G401 (cell line): ENCODE data around the gene STK40. TPM values are rescaled to one million over a fixed set of nuclear protein-coding genes. Genes with fewer than 3 reads are reported as not detected.

ENCODE experiments used
- DNase-seq: peaks from one replicate; pipeline ENCODE4 v3.0.0-alpha.2; 2015; ENCODE audit warnings: low spot score
- in situ Hi-C: cut with HindIII; loops from 2 replicates; pipeline ENCODE4 v1.10.0; 2016; ENCODE audit warnings: low sequenced_read_pairs, mixed read lengths
- total RNA-seq: library from RNA; depleted of rRNA; stranded (reverse); fragments of >200 nt; shearing (Covaris generic); gene quantifications from 2 replicates; pipeline ENCODE4 v1.2.3, GENCODE V29; 2014

STK40 gene
- total RNA-seq, 1 experiment from 2014 or later = 13.6 TPM

DNA sequence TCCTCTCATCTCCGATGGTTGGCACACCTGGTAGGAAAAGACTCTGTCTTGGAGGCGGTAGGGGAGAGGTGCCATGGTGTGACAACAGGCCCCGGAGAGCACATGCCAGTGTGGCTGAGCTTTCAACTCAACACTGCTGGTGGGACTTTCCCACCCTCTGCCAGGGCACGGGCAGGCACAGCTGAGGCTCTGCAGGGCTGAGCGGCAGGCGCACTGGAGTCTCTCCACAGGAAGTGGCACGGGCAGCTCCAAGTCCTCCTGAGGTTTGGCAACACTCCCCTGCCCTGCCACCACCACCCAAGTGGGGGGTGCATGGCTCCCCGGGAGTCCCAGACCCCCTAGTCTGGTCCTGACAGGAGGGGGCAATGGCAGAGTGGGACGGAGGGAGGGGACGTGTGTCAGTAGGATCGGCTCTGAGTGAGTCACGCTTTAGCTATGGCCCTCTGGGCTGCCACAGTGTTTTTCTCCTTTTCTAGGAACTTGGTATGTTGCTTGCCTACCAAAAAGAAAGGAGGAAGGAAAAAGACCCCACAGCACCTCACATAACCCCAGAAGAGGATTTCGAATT is 35.0 kb downstream of the STK40 start:
- DNase-seq = no peak
- in situ Hi-C loops = no loop called here

DNA sequence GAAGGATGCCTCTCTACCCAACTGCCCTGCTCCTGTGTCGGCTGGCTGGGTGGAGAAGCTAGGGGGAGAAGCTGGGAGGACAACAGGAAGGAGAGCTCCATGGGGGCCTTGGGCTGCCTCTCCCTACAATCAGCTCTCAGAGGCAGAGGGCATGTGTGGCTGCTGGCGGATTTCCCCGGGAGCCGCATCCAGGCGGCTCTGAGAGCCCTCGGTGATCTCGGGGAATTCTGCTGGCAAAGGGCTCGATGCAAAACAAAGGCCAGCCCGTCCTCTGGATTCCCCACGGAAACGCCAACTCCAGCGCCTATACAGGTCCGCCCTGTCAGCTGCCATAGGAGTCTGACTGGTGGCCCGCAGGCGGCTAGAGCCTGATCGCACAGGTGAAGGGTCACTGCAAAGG is 35.9 kb downstream of the STK40 start:
- DNase-seq = no peak
- in situ Hi-C loops = no loop called here

DNA sequence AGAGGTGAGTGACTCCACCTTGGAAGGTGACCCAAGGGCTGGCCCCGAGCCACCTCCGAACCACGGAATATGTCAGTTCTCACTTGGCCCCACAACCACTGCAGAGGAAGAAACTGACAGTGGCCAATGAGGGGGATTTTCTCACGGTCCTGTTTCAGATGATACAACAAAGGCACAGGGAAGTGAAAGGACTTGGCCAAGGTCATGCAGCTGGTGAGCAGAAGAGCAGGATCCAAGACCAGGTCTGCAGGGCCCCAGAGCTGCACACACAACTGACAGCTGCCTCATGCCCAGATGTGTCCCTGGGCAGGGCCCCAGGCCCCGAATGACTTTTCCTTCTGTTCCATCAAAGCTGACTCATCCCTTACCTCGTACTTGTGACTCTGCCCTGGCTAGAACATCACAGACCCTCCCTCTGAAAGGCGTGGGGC is 36.5 kb downstream of the STK40 start:
- in situ Hi-C loops = no loop called here
- no peak for DNase-seq

DNA sequence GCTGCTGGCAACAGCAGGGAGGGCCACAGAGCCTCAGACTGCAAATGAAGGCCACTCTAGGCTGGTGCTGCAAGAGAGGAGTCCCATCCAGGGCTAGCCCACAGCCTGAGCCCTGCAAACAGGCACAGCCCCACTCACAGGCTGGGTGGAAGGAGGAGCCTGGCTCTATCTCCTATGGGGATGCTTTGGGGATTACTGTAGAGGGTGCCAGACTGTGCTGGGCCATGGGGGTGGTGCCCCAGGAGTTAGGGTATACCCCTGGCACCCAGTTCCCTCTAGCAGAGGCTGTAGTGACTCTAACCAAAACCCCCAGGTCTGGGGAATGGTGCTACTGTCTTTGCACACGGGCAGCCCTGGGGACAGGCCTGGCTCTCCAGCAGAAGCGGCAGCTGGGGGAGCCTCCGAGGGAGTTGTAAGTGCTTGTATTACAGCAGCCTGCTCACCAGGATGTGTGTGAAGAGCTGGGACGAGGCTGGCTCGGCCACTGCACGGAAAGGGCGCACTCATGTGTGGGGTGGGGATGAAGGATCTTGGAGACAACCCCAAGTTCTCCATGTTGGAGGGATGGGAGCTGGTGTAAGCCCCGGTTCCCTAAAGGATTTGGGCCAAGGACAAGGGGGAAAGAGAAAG is 38.9 kb downstream of the STK40 start:
- in situ Hi-C loops = no loop called here

GRCh38 chr1:36345353-36345752 is 40.4 kb downstream of the STK40 start:
- DNase-seq = no peak
- in situ Hi-C loops = no loop called here

More for the DNA sequence above, 38.9 kb downstream of the STK40 start:
- no peak for DNase-seq

DNA sequence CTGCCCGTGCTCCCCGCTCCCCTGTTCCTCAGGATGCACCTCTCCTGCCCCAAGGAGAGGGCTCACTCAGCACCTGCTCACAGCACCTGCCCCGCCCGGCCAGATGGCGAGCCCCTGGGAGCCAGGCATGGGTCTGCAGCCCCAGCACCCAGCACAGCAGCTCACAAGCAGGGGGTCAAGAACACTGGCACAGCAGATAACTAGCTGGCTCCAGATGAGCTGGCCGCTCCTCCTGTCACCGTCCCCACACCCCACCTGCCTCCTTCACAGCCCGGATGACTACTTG is 41.4 kb downstream of the STK40 start:
- DNase-seq = no peak
- in situ Hi-C loops = no loop called here

GRCh38 chr1:36343651-36344394 is 41.9 kb downstream of the STK40 start:
- in situ Hi-C loops = no loop called here
- DNase-seq = no peak

DNA sequence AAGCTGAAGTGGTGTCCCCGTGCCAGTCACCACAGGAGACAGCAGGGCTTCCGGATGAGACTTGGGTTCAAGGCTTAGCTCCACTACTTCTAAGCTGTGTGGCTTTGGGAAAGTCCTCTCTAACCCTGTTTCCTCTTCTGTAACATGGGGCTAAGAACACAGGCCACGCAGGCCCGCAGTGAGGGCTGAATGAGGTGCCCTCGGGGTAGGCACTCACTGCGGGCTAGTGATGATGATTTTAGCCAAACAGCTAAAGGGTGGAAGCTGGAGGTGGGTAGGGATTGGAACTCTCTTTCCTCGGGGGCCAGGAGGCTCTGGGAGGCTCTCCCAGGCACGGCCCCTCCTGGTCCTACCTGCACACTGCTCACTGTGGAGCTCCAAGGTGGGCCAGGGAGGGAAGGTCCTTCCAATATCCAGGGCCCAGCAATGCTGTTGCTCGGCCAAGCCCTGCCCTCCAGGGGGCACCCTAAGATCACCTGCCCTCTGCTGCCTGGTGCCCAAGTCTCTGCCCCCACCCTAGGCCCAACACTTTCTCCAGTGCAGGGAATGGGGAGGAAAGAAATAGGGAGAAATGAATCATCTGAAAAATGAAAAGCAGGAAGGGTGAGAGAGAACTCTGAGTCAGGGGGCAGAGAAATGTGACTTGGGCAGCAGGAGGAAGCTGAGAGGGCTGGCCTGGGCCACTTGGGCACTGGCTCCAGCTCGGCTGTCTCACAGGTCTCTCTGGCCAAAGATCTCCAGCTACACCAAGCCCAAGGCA is 43.1 kb downstream of the STK40 start:
- in situ Hi-C loops = no loop called here
- peak; percentile 44 for DNase-seq

DNA sequence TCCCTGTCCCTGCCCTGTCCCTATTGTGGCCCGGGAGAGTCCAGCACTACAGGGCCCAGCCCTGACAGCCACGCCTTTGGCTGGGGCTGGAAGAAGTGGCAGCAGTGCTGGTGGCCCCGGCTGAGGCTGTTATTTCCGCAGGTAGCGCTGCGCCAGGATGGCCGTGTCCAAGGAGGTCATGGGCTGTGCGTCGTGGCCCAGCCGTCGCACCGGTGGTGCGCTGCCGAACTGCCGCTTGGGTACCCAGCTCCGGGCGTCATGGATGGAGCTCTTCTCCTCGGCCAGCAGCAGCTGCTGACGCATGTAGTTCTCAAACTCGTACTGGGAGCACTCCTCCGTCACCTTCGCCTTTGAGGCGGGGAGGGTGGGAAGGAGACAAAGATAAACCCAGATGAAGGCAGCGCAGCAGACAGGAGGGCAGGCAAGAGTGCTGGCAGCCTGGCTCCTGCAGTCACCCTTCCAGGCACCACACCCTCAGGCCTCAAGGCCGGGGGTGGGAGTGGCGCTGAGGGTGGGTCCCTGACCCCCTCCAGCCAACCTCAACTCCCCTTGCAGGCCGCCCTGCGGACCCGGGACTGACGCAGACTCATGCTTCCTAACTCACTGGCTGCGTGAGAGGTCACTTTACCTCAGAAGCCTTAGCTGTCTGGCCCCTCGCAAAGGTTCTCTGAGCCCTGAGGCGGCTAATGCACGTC is 44.0 kb downstream of the STK40 start:
- no peak for DNase-seq
- in situ Hi-C loops = no loop called here

DNA sequence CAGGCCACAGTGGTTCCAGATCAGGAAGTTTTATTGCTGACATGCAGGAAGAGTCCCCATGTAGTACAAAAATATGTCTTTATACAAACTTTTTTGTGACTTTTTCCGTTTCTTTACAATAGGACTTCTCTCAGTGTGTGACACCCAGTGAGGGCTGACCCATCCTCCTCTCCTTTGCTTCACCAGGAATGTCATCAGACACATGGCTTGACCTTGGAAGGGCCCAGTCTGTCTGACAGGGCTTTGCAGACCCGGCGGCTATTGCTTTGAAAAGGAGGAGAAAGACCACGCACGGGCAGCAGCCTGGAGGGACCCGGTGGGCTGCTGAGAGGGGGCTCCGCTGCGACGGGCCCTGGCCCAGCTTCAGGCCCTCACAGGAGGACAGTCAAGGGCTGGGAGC is 46.1 kb downstream of the STK40 start:
- no peak for DNase-seq
- in situ Hi-C loops = no loop called here

- no peak for DNase-seq
- in situ Hi-C loops = no loop called here
Measured at GRCh38 chr1:36339215-36339614, 46.5 kb downstream of the STK40 start.

DNA sequence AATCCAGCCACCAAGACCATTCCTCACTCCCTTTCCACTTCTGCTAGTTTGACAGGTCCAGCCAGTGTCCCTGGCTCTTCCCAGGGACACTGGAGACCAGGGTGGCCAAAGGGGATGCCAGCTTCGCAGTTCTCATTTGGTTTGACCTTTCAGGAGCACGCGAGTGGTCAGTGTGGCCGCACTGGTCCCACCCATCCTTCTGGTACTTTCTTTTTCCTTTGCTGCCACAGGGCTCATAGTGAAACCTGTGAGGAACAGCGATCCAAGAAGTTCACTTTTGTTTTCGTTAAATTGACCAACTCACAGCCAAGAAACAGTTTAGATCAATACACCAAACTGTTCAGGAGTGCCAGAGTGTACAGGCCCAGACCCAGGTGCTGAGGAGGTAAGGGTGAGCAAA is 47.9 kb downstream of the STK40 start:
- in situ Hi-C loops = no loop called here
- no peak for DNase-seq

DNA sequence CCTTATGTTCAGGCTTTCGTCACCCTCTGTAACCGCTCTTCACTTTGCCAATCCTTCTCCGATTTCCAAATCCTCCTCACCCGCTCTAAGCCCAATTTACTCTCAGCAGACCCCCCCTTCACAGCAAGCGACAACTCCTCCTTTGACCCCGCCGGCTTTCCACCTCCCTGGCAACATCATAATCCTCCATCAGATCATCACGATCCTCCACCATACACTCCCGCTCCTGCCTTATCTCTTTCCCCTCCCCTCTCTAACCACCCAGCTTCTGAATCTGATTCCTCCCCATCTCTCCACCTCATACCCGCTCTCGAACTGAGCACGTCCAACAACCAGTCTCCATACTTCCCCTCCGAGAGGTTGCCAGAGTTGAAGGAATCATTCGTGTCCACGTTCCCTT is 54.8 kb downstream of the STK40 start:
- DNase-seq = no peak
- in situ Hi-C loops = no loop called here

- in situ Hi-C loops = no loop called here
- DNase-seq = no peak
Measured at GRCh38 chr1:36329817-36330216, 55.9 kb downstream of the STK40 start.

GRCh38 chr1:36328713-36329112 is 57.0 kb downstream of the STK40 start:
- DNase-seq = no peak
- in situ Hi-C loops = no loop called here

- no peak for DNase-seq
- in situ Hi-C loops = no loop called here
Measured at GRCh38 chr1:36328088-36328480, 57.6 kb downstream of the STK40 start.

DNA sequence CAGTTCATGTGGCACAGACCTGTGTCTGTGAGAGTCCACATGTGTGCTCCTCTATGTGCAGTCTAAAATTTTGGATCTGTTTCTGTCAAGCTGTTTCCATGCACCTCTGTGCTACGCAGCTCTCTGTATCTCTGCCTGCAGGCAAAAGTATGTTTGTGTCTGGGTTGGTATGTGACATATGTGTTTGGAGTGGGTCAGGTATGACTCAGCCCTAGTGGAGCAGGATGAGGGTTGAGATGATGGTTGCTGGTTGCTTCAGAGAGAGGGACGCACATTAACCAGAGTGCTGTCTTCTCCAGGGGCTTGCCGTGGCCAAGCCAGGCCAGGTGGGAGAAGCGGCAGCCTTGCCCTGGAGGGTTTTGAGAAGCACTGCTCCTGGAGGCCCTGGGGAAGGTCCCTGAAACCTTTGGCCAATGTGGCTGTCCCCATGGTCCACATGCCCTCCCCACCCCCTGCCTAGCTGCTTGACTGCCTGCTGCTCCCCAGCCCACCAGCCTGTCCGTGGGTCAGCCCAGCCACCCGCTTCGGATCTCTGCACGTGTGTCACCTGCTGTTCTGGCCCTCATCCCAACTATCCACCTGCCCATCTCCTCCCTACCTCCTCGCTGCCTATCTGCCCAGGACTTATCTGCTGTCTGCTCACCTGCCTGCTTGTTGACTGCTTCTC is 58.2 kb downstream of the STK40 start:
- in situ Hi-C loops = no loop called here
- DNase-seq = no peak

DNA sequence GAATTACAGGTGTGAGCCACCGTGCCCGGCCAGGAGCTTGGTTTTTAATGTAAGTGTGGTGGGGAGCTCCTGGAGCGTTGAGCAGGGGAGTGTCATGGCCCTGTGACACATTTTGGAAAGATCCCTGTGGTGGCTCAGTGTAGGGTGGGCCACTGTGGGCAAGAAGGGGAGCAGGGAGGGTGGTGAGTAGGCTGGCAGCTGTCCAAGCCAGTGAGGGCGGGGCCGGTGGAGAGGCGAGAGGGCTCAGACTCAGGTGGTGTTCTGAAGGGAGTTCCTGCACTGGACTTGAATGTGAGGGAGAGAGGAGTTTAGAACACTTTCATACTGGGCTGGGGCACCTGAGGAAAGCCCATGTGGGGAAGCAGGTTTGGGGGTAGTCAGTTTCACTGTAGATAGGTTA is 59.2 kb downstream of the STK40 start:
- in situ Hi-C loops = no loop called here
- no peak for DNase-seq

DNA sequence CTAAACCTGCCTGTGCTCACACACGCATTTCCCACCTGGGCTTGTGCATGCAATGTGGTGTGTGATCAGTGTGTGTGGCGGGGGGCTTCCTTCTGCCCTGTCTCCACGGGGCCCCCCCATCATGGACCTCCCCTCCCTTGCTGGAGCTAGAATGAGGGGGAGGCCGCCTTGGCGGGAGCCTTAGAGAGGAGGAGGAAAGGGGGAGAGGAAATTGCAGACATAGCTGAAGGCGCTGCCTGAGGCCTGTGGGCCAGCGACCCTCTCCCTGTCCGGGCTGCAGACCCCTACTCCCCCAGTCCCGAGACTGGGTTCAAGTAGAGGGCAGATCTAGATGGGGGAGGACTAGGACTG is 61.4 kb downstream of the STK40 start:
- no peak for DNase-seq
- in situ Hi-C loops = no loop called here
